GM18868 (cell line): ENCODE data around the gene MYBPC3.

Source experiments
- ATAC-seq: cut with Tn5 transposase; IDR thresholded peaks from one replicate; pipeline ENCODE4 v1.9.1; 2021; ENCODE audit warnings: mild to moderate bottlenecking, moderate library complexity; ENCODE audit not compliant: unreplicated experiment

The MYBPC3 gene

DNA sequence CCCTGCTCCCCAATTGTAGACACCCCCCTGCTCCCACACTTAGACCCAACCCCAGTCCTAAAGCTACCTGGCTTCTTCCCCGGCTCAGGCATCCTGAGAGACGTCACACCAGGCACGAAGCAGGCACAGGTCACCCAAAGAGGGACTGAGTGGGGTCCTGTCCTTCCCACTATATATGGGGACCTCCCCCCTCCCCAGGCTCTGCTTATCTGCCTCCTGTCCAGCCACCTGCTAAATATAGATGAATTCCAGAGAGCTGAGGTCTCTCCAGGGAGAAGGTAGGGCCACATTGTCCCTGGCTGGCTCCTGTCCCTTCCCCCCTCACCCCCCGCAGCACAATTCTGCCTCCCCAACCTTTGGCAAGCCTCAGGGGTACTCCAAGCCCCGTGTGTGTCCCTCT is at the start of gene MYBPC3:
TSS of gene MYBPC3 (minus strand) at position 147 of the 400 bp plus-strand sequence. CDS start at position 92, 55 bp downstream.
- ATAC-seq, result no peak

DNA sequence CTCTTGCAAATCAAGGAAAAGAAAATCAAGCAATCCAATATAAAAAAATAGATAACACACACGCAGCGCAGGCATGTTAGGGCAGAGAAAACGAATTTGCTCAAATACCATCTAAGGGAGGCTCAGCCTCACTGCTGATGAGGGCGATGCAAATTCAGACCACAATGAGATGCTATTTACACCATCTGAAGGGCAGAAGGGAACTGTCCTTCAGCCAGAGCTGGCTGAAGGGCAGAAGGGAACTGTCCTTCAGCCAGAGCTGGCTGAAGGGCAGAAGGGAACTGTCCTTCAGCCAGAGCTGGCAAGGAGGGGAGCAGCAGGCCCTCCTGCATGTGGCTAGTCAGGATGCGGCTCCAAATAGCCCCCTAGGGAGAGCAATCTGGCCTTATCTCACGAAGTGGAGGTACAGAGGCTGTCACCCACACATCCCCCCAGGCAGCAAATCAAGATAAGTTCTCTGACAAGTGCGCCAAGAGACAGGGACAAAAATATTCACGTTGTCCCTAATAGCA is 48.3 kb upstream of the MYBPC3 start:
- peak; percentile 54 for ATAC-seq

DNA sequence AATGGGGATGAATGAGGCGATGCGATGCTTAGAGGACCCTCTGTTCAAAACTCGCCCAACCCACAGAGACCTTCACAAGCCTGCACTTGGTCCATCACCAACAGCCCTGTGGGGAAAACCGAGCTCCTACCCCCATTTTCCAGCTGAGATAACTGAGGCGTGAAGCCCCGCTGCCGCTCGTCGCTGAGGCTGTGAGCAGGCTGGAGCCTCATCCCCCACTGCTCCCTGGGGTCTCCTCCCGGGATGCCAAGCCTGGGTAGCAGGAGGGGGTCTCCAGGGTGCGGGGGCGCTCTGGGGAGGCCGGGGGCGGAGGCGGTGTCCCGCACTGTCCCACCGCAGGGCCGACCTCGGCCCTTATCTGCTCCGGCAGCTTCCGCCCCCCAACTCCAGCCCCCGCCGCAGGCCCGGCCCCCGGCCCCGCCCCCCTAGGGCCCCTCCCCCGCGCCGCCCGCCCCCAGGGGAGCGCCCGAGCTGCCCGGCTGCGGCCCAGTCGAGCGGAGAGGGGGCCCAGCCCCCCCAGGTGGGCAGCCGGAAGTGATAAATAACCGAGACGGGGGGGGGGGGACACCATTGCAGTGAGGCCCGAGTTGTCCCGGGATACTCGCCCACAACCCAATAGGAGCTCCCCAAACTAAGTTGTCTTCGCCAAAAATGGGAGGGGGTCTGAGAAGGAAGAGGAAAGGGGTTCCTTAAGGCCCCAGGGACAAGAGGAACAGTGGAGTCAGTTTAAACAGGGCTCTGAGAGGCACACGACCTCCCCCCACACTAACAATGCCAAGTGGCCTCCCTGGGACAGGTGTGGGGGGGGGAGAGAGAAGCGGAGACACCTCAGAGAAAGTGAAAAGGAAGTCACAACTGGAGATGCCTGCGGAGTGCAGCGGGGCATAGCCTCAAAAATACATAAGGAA is 47.6 kb upstream of the MYBPC3 start:
- peak; percentile 55 for ATAC-seq

DNA sequence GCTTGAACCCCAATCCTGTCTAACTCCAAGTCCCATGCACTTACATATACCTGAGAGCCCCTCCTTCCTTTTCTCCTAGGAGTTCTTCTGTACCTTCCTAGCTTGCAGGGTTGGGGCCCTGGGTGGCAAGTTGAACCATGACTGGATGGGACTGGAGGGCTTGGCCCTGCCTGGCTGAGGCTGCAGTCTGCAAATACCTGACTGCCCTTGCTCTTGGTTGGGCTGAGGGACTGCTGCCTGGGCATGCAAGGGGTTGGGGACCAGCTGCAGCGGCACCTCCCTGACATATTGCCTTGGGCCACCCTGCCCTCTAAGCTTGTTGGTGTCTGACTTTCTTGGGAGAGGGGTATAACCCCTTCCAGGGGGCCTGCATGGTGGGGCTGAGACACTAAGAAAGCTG is 46.0 kb upstream of the MYBPC3 start:
- no peak for ATAC-seq

DNA sequence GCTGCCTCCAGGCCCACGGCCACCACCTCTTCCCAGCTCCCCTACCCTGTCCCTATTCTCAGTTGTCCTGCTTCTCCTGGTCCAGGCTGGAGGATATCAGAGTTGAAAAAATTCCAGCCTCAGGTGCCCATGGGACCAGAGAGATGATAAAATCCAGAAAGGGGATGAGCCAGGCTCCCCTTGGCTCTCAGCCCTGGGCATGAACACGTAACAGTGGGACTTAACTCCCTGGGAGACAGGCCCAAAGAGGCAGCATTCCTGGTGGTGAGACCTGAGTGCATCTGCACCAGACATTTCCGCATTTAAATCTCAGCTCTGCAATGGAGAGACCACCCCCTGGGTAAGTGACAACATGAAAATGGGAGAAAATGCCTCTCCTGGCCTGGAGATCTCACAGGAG is 45.5 kb upstream of the MYBPC3 start:
- ATAC-seq, result no peak

DNA sequence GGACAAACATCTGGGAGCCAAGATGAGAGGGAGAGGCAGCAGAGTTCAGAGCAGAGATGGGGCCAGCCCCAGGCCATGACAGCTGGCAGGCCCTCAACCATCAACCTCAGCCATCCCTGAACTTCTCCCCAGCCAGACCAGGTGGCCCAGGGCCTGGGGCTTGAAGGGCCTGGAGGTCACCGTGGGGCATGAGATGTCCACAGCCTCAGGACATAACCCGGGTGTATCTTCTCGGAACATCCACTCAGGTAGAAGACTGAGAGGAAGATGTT is 43.5 kb upstream of the MYBPC3 start:
- ATAC-seq, result no peak

DNA sequence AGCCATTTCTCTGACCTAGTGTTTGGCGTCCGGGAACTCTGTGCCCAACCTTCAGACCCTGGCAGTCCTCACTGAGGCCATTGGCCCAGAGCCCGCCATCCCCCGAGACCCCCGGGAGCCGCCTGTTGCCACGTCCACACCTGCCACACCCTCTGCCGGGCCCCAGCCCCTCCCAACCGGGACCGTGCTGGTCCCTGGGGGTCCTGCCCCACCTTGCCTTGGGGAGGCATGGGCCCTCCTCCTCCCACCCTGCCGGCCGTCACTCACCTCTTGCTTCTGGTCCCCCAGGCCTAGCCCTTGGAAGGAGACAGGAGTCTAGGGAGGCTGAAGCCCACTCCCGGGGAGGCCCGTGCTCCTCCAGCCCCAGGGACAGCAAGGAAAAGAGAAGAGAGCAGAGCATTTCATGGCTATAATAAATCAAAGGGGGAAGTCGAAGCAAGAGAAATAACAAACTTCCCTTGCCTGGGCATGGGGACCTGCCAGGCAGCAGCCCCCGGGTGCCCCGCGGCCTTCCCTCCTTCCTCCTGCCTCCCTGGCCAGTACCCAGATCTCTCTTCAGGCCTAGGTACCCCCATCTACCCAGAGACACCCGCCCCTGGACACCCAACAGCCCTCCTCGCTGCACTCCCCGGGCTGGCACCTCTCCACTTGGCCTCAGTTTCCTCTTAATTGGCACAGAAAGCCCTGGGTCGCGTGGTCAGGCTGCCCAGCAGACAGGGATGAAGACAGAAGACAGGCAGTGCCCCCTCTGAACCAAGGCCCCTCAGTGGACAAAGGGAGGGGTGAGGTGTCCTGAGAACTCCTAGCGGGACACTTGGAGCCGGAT is 42.9 kb upstream of the MYBPC3 start:
- no peak for ATAC-seq

DNA sequence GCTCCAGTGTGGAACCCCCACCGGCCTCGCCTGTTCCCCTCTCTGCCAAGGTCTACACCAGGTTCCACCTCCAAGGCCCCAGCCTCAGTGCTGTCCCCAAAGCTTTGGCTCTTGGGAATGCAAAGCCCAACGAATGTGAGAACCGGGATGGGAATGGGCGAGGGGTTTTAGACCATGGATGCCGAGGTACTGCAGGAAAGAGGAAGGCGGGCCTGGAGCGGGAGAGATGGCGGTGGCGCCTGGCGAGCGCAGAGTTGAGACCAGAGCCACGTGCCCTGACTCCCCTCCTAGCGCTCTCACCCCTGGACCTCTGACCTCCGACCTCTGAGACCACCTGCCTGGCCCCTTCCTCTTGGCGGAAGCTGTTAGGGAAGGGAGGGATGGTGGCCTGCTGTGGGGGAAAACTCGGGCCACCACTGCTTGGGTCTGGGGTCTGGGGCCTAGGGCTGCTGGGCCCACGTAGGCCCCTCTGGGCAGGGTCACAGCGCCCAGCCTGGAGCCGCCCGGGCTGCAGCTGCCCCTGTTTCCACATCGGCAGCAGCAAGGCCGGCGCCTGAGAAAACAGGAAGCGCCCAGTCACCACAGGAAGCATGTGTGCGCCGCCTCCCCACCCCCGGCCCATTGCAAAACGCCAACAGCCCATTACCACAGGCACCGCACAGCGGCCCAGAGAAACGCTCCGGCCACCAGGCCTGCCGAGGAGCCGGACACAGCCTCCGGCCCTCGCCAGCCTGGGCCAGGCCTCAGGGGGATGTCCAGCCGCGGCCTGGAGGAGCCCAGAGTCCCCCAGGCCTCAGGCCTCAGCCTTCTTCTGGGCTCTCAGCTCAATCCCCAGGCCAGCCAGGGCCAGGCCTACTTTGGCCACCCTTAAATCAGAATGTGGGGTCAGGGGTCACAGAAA is 42.1 kb upstream of the MYBPC3 start:
- ATAC-seq, result no peak

DNA sequence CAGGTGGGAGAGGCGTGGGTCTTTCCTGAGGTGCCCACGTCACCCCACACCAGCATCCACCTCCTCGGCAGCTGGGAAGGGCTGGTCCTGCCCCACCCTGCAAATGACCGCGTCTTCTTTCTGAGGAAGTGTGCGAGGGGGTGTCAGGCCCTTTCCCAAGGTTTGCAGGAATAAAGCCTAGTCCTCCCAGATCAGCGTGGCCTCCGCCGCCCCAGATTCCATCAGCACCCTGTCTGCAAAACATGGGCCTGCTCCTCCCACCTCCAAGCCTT is 41.5 kb upstream of the MYBPC3 start:
- no peak for ATAC-seq

DNA sequence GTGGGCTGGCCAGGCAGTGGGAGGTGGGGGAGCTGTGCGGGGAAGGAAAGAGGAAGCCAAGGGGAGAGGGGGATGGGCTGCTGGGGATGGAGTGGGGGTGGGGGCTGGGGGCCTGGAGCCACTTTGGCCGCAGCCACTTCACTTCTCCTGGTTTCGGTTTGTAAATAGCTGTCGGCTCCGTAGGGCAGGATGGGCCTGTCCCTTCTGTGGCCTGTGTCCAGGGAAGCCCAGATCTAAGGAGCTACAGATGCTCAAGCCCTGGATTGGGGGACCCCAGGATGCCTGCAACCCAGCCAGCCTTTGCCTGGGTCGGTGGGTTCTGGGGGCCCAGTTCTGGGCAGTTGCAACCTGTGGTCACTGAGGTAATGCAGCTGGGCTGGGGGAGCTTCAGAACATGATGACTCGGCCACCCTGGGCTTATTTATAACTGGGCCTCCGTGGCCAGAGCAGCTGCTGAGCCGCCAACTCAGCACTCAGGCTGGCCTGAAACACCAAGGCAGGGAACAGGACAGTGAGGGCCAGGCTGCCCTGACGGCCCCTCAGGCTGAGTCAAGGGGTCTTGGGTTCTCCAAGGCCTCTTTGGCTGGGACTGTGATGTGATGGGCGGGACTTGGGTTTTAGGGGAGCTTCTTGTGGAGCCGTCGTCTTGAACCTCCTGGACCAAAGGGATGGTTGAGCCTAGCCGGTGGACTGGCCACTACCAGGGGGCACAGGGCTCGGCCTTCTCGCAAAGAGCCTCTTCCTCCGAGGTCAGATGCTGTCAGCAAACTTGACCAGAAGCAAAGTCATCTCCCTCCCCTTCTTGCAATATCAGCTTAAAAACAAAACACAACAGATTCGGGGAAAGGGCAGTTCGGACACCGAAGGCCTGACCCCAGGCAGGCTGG is 40.9 kb upstream of the MYBPC3 start:
- no peak for ATAC-seq

DNA sequence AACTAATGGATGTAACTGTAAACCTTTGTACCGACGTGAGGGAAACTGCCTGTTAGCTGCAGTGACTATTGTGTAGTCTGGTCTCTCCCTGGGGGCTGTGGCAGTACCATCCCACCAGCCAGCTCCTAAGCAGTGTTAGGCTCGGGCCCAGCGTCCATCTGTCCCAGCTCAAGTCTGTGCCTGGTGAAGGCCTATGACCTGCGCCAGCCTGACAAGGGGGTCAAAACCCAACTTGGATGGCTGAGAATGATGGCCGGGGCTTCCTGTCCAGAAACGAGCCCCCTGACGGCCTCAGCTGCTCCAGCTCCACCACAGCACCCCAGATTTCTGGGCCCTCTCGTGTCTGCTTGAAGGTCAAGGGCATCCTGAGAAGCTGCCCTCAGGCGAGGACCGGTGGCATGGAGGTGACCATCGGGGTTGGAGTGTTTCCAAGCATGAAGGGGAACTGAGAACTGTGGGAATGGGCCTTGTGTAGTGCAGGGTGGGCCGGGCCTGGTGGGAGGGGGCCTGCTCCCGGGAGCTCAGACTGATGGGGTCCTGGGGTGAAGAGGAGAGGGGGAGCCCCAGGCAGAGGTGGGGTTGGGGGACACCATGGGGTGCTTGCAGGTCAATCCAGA is 40.2 kb upstream of the MYBPC3 start:
- no peak for ATAC-seq

DNA sequence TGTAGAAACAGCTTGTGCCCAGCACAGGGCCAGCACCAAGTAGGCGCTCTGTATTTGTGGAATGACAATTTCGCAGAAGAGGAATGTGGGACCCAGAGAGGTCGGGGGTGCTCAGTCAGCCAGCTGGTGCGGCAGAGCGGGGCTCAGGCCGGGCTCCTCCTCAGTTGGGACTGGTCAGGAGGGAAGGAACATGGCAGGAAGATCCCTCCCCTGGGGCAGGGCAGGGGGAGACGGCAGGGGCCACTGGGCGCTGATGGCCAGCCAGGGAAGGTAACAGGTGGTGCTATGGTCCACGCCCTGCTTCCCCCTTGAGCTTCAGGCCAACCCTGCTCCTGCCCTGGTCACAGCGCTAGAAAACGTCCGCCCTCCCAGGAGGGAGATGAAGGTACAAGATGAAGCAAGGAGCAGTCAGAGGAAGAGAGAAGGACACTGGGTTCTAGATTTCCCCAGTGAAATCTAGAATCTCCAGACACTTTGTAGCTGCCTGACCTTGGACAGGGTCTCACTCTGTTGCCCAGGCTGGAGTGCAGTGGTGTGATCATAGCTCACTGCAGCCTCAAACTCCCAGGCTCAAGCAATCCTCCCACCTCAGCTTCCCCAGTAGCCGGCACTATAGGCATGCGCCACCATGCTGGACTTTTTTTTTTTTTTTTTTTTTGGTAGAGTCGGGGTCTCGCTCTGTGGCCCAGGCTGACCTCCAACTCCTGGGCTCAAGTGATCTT is 39.4 kb upstream of the MYBPC3 start:
- no peak for ATAC-seq

DNA sequence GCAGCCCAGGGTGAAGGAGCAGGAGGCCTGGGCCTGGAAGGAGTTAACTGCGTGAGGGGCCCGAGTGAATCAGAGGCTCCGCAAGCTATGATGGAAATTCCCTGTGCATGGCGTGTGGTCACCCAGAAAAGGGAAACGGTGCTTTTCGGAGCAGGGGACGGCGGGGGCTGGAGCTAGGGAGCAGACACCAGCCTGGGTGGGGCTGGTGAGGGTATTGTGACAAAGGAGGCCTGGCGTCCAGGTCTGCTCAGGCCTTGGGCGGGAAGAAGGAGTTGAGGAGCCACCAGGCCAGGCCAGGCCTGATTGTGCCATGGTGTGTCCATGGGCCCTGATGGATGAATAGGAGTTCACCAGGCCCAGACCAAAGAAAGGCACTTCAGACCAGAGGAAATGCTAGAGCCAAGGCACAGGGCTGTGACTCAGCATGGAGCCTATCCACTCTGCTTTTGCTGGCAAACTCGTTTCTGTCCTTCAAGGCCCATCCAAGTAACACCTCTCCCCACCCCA is 38.6 kb upstream of the MYBPC3 start:
- ATAC-seq, result no peak

DNA sequence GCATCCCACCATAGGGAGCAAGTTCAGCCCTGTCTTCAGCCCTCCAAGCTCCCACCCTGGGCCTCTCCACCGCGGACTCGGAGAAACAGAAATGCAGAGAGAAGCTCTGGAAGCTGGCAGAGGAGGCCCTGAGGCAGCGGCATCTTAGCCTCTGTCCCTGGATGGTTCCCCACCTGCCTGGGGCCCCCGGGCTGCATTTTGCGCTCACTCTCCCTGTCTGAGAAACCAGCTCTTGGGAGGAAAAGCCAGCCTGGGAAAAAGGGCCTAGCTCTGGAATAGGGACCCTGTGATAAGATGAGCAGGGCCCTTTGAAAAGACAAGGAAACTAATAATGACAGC is 37.9 kb upstream of the MYBPC3 start:
- no peak for ATAC-seq

DNA sequence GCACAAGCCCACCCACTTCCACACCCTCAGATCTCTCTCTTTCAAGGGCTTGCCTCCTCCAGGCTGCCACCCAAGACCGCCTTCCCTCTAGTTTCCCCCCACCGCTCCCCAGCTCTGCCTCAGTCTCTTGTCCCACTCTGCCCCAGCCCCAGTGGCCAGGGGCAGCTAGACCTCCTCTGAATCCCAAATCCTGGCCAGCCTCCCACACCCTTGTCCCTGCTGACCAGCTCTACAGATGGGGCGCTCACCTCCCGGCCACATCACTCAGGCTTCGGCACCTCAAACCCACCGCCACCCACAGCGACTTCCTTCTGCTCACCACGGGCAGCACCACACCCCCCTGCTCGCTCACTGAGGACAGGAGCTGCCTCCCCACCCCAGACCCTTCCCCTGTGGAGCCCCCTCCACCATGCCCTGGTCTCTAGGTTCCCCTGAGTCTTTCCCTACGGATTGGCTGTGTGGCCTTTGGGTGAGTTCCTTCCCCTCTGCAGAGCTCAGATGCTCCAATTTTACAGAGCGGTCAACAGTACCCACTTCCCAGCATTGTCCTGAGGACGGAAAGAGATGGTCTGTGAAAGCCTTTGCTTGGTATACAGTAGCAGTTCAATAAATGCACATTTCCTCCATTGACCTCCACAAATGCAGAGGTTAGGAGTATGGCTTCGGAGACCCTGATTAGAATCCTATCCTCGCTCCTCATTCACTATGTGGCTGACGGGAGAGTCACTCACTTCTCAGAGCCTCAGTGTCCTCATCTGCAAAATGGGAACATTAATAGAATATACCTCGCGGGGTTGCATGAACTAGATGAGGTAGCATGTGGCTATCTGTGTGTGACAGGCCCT is 37.3 kb upstream of the MYBPC3 start:
- no peak for ATAC-seq

DNA sequence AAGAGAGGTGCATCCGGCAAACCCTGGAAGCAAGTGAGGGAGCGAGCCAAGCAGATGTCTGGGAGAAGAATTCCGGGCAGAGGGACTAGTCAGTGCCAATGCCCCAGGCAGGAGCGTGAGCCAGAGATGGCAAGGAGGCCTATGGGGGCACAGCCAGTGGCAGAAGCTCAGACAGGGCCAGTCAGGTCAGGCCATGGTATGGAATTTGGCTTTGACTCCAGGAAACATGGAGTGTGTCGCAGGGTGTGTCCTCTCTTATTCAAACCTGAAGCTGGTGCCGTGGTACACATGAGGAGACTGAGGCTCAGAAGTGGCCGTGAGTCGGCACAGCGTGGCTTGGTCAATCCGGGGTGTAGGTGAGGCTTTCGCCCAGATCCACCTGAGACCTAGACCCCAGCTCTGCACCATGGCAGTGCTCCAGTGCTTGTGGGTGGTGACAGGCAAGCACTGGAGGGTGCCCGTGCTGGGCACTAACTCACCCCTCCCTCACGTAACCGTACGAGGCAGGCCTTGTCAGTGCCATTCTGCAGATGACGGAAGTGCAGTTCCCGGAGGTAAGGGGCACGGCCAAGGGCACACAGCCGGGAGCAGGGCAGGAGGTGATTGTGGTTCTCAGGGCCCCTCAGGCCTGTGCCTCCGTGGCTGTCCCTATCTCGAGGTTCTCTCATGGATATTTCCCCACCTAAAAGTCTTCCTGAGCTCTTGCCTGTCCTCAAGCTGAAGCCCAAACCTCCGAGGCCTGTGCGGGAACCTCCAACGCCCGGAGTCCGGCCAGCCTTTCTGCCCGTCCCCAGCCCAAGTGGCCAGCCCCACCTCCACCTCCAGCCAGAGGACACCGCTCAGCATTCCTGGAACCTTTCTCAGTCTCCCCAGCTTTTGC is 36.4 kb upstream of the MYBPC3 start:
- no peak for ATAC-seq
